Heart left ventricle (tissue), 13 donors: Measurements from ENCODE around the gene PLD6.

Experiments used
- POLR2A ChIP-seq, 2 donors: fragments of 450-650 bp; IDR thresholded peaks; one replicate each; pipeline ENCODE4 v1.6.1; 2017; ENCODE audit warnings: antibody characterized with exemption in 2 of 2, mild to moderate bottlenecking in 2 of 2, moderate library complexity in 2 of 2
- TF ChIP-seq, protein P1 (sequence below), 12 donors: fragments of 200-600 bp; sonication (generic) in 4 of 12; IDR thresholded peaks; one replicate each; pipeline versions ENCODE4 v1.5.0 to v1.8.0; 2018 to 2022; ENCODE audit warnings: antibody characterized with exemption in 12 of 12, mild to moderate bottlenecking in 5 of 12
- donor health status: ischemic (EF 13 %, LVEDD 7.1; RV severe dilation, severe dysfunction).
- donor health status: DM: no; HTN: yes; CAD: no.
- donor health status: DM: no; HTN: no; CAD: no.
- donor health status: ischemic (EF 25% LVEDD 6.9; RV normal size, moderate dysfunction).
- donor health status: ischemic (EF 25% LVEDD 5.7; RV mildly dilated, moderate dysfunction).
- donor health status: ischemic (EF 35%, LVEDD 5.7; RV mildly dilated, moderate dysfunction).
- donor health status: nonischemic (EF 11% LVEDD 7.7; RV severe dilation, severe dysfunction).
- donor health status: DM: yes; HTN: yes; CAD: no.
- donor health status: PGD.
- donor health status: ischemic (EF 29% LVEDD 5.4; RV normal size, mild dysfunction).
- donor health status: nonischemic (EF 23%, LVEDD 6.1; RV moderate dilation, normal function).

DNA sequence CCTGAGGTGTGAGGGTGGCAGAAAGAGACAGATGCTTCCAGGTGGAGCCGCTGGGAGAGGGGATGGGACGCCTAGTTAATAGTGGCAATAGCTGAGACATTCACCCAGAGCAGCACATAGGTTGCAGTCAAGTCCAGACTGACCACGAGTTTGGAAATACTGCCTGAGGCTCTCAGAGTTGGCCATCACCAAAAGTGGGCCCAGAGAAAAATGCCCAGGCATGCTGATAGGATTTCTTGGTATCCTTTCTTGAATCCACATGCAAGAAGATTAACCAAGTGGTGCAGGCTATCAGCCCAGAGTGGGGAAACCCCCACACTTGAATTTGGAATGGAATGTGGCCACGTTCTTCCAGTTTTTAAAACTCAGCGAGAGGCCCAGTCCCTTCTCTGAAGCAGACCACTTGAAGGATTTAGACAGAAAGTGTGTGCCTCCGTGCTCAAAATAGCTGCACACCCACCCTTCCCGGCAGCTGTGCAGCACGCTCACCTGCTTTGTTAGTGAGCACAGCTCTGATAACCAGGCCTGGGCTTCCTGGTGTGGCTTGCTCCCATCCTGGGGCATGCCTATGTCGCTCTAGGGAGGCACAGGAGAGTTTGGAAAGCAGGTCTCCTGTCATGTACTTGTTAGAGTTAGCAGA lies 35.7 kb downstream of the PLD6 start:
- TF ChIP-seq, protein P1, sequence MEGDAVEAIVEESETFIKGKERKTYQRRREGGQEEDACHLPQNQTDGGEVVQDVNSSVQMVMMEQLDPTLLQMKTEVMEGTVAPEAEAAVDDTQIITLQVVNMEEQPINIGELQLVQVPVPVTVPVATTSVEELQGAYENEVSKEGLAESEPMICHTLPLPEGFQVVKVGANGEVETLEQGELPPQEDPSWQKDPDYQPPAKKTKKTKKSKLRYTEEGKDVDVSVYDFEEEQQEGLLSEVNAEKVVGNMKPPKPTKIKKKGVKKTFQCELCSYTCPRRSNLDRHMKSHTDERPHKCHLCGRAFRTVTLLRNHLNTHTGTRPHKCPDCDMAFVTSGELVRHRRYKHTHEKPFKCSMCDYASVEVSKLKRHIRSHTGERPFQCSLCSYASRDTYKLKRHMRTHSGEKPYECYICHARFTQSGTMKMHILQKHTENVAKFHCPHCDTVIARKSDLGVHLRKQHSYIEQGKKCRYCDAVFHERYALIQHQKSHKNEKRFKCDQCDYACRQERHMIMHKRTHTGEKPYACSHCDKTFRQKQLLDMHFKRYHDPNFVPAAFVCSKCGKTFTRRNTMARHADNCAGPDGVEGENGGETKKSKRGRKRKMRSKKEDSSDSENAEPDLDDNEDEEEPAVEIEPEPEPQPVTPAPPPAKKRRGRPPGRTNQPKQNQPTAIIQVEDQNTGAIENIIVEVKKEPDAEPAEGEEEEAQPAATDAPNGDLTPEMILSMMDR (IDR thresholded peaks at IDR 0.05) = no peak
- no peak for TF ChIP-seq POLR2A (IDR thresholded peaks at IDR 0.05)
